ENCODE data around the gene TLN1.

The TLN1 gene

DNA sequence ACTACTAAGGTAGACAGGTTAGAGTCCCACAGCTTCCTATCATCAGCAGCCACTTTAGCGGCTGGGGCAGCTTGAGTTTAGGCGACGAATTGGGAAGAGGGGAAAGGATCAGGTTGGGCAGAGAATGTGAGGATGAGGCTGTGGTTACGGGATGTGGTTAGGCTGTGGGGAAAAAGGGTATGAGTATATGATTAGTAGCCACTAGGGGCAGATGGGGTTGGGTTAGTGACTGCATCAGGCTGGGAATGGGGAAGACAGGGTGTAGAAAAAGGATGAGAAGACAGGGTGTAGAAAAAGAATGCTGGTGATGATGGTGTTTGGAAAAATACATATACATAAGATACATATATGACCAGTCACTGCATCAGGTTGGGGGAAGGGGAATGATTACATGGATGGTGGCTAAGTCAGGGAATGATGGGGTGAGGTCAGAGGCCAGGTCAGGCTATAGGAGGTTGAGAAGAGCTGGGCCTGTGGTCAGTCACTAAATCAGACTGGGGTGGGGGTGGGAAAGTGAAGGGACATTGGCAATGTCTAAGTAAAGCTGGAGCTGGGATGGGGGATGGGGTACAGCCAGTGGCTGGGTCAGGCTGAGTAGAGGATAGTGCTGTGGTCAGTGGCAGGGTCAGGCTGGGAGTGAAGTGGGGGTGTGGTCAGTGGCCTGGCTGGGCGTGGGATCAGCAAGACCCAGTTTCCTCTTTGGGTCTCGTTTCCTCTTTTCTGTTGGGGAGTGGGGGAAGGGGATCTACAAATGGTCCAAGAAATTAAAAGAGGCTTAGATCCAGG lies 2.1 kb downstream of the TLN1 start:
- no peak for DNase-seq (ENCODE audit: low read depth in 2 of 2)

DNA sequence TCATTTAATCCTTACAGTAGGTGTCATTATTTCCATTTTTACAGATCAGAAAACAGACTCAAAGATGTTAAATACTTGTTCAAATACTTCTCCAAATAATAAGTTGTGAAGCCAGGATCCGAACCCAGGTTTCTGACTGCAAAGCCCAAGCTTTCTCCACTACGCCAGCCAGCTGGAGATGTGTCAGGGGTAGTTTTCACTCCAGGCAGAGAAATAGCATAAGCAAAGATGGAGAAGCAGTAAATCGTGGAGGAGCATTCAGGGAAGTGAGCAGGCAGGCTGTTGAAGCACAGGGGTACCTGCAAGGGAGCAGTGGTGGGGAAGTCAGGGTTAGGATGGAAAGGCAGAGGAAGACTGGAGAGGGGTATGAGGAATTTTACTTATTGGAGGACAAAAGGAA lies 2.9 kb downstream of the TLN1 start:
- no peak for DNase-seq (ENCODE audit: low read depth in 2 of 2)

DNA sequence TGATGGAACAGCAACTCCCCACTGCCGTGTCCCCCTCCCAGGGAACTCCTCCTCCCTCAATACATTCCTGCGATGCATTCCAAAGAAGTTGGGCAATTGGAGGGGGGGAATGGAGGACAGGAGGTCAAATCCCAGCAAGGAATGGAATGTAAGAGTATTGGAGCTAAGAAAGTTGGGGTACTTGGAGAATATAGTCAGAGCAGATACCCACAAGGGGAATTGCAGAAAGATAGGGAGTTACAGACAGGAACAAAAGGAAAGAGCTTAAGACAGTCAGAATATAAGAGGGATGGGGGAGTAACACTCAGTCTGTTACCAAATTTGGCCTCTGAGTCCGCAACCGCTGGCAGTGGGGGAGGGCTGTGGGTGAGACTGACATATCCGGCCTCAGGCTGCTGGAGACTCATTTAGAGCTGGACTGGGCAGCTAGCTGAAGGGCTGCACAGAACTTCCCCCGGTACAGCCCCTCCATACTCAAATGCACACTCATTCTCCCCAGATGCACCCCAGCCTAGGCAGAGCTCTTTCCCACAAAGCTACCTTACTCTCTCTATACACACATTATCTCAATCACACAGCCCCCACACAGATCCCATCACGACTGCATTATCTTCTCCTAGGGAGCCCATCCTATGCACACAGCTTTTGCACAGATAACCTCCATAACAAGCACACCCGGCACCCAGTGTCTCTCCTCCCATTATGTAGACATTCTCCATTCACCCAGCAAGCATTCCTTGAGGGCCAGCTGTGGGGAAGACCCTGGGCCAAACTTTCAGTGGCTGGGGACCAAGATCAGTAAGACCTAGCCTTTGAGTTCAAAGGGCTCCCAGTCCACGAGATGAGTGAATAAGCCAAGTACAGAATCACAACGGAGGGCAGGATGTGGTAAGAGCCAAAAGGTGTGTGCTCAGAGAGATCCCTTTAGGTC lies 3.7 kb downstream of the TLN1 start:
- DNase-seq (ENCODE audit: low read depth in 2 of 2) = peak in 1 of 2 donors; percentile 24

DNA sequence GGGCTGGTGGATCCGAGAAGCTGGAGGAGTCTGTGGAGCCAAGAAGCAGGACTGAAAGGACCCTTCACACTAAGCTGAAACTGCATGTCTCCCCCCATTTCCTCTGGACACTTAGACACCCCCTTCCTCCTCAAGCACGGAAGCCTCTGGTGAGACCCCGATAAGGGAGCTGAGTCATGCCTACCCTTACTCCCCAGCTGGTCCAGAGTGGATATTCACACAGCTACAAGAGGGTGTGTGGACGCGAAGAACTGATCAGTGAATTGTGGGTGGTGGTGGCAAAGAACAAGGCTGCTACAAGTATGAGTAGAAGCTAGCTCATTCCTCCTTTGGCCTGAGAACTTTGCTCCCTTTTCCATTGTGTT lies 4.3 kb downstream of the TLN1 start:
- no peak for DNase-seq (ENCODE audit: low read depth in 2 of 2)

DNA sequence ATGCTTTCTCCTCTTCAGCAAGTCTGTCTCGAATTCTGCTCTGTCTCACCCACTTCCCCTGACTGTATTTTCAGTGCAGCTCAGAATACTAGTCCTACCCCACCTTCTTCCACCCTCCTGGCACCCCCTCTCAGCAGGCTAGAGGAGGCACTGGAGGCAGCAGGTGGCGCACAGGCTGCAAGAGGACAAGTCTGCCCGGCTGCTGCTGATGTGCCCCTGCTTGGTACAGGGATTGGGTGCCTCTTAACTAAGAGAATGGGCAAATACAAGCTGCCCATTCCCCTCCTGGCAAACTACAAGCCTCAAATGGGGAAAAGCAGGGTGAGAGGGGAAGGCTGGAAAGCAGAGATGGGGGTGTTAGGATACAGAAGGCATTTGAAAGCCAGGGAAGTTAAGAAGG lies 5.1 kb downstream of the TLN1 start:
- no peak for DNase-seq (ENCODE audit: low read depth in 2 of 2)

DNA sequence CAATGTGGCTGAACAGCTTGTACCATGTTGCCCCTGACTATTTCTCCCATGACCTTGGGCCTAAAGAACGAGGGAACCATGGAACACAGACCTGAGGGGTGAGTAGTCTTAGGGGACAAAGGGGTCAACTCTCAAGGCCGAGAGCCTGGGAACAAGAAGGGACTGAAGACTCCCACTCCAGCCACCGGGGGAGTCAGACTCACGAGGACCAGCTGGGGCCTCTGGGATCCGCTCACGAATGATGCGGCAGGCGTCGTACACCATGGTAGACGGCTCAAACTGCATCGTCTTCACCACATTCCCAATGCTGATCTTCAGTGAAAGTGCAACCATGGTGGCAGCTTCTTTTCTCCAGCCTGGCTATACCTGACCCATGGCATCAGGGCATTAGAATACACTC lies 6.6 kb downstream of the TLN1 start:
- DNase-seq (ENCODE audit: low read depth in 2 of 2) = no peak

DNA sequence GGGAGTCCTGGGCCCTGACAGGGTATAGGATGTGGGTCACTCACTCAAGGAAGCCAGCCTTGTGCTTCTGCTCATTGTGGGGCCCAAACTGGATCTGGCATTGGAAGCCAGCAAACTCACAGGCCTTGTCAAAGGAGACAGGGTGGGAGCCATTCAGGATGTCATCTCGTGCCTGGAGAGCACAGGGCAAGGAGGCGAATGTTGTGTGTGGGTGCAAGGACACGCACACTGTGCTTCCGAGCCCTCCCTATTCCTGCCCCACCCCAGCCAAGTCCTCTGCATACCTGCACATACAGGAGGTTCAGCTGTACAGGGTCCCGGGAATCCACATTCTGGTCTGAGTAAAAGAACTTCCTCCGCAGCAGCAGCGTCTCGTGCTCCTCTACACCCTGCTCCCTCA lies 8.1 kb downstream of the TLN1 start:
- no peak for DNase-seq (ENCODE audit: low read depth in 2 of 2)

DNA sequence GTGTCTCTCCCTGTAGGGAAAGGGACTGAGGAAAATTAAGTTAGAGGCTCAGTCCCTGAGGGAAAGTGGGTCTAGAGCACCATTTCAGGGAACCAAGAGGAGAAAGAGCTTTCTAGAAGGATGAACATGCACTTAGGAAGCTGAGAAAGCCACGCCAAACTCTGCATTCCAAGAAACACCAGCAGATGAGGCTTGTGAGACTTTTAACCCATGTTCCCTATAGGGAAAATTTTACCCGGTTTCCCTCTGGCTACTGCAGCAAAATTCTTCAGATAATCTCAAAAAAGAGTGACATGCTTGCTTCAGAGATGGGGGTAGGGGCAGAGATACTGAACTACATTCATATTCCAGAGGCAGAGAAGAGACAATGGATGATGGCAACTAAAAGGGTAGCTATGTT lies 8.6 kb downstream of the TLN1 start:
- no peak for DNase-seq (ENCODE audit: low read depth in 2 of 2)

DNA sequence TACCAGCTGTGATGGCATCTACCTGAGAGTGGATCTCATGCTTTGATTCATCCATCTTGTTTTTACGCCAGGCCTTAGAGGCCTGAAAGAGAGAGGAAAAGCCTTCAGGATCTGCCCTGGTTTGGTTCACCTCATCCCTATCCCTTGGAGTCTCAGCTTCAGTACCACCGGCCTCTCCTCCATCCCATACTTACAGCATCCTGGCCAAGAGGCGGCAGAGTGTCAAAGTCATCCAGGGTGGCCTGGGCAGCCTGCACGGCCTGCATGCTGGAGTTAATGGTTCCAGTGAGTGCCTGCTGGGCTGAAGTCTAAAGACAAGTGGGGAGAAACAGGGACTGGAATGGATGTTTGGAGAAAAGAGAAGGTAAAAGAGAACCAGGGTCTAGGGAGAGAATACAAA lies 12.4 kb downstream of the TLN1 start:
- DNase-seq (ENCODE audit: low read depth in 2 of 2) = no peak

DNA sequence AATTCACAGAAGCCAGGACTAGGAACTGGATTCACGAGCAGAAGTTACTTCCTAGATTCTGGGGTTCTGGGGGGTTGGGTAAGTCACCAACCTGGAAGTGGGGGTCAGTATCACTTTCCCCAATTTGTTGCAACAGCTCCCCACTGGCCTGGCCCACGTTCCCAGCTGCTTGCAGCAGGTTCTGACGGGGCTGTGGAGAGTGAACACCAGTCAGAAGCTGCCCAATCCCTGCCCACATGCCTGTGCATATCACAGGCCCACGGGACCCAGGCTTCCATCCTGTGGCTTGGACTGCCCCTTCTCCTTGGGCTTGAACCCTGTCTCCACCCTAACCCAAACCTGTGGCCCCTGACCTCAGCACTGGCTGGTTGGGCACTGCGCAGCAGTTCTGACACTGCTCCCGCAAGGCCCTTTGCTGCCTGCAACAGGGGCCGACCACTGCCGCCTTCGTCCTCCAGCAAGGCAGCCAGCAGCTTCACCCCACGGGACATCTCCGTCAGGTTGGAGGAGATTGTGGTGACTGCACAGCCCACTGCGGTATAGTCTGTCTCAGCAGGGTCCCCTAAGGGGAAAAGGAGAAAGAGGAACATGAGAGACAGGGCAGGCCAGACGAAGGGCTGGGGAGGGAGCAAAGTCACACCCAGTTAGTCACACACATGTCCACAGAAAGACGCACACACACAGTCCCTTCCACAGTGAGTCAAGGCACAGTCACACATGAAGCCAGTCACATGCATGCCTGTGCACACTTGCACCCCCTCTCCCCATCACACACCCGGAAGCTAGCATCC lies 13.1 kb downstream of the TLN1 start:
- no peak for DNase-seq (ENCODE audit: low read depth in 2 of 2)

DNA sequence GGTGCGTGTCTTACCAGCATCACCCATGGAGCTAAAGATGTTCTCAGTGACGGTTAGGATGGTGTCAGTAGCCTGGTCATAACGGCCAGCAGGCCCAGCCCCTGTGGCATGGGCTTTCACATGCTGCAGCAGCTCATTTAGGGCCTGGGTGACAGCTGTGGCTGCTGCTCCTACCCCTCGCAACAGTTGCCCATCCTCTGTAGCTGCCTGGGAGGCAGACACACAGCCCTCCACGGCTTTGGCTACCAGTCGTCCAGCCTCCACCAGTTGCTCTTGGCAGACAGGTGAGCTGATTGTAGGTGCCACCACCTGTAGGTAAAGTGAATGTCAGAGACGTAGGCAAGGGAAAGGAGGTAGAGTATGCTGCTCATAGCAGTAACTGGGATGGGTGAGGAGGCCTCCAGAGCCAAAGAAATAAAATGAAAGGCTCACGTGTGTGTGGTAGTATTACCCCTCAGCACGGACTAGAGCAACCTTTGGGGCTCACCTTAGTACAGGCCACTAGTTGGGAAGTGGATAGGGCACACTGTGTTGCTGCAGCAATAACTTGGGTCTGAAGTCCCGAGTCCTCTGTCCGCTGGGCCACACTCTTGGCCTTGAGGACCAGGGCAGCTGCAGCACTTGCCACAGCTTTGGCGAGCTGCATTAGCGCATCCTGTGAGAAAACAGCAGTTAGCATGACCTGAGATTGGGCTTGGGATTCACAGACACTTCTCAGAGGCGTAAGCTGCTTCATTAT lies 14.7 kb downstream of the TLN1 start:
- DNase-seq (ENCODE audit: low read depth in 2 of 2) = no peak

DNA sequence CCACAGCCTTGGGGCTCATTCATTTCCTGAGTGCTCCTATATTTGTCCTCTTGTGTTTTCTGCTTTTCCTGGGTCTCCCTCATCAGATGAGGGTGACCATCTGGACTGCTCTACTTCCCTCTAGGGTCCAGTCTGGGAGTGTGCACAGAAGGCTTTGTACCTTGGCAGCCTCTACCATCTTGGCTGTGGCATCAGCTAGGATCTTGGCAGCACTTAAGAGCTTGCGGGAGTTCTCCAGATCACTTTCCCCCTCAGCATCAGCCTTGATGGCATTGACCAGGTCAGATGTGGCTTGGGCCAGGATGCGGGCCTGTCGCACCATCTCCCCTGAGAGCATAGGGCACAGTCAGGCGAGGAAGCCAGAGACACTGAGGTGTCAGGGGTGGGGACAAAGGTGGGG lies 15.8 kb downstream of the TLN1 start:
- DNase-seq (ENCODE audit: low read depth in 2 of 2) = no peak

DNA sequence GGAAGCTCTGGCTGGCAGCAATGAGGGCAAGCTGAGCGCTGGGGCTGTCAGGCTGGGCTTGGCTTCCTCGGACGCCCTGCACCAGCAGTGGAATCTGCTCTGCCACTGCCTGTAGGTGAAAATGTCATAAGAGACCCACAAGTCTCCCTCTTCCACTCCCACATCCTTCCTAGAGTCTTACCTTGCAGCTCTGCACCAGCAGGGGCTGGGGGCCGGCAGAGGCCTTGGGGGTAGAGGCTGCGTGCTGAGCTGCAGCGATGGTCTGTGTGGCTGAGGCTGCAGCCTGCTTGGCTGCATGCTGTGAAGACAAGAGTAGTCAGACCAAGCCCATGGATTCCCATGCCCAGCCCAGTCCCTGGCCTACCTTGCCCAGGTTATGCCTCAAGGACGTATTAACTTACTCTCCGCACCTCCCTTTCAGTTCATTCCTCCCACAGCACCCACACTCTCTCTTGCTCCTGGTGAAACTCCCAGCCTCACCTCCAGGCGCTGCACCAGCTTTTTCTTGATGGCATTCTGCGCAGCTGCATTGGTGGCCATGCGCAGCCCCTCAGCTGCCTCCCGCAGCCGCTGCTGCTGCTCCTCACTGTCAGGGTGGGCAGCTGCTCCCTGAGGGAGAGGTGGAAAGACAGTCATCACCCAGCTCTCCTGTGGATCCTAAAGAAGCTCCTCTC lies 17.3 kb downstream of the TLN1 start:
- DNase-seq (ENCODE audit: low read depth in 2 of 2) = no peak

DNA sequence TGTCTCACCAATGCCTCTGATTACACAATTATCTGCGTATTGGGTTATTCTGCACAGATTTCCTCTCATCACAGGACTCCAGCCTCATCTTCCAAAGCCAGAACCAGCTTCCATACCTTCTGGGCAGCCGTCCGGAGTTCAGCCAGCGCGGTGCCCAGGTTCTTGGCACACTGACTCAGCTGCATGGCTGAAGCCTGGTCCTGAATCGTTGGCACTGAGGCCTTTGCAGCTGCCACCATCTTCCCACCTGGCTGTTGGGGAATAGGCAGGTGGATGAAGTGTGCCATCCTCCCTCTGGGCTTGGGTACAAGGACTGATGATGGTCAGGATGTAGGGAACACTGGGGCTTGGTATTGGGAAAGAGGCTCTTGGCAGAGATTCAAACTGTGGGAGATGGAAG lies 17.9 kb downstream of the TLN1 start:
- no peak for DNase-seq (ENCODE audit: low read depth in 2 of 2)

DNA sequence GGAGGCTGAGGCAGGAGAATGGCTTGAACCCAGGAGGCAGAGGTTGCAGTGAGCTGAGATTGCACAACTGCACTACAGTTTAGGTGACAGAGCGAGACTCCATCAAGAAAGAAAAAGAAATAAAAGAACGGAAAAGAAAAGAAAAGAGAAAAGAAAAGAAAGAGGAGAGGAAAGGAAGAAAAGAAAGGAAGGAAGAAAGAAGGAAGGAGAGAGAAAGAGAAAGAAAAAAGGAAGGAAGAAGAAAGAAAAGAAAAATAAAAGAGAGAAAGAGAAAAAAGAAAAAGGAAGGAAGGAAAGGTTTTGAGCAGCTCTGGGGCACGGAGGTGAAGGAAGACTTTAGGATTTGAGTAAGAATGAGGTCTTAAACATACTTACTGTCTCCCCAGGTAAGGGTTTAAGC lies 18.4 kb downstream of the TLN1 start:
- DNase-seq (ENCODE audit: low read depth in 2 of 2) = no peak

DNA sequence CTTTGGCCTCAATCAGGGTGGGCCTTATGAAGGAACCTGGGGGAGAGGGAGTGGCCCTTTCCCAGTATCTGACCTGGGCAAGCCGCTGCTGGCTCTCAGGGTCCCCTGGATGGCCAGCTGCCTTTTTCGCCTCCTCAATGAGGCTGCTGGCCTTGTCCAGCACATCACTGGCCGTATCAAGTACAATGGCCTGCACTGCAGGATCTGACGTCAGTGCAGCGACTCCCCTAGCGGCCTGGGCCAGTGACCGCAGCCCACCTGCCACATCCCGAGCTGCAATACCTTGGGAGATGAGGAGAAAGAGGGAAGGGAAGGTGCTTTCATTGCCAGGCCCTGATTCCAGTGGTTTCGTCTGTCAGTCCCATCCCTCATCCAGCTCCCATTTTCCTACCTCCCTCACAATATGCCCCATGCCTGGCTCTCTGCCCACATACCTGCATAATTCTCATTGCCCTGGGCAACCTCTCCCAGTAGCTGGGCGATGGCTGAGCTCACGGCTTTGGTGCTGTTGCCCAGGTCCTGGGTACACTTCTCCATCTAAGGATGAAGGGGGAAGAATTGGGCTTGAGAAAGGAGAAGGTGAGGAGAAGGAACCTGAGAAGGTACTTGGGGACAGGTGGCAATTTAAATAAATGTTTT lies 19.1 kb downstream of the TLN1 start:
- DNase-seq (ENCODE audit: low read depth in 2 of 2) = no peak

DNA sequence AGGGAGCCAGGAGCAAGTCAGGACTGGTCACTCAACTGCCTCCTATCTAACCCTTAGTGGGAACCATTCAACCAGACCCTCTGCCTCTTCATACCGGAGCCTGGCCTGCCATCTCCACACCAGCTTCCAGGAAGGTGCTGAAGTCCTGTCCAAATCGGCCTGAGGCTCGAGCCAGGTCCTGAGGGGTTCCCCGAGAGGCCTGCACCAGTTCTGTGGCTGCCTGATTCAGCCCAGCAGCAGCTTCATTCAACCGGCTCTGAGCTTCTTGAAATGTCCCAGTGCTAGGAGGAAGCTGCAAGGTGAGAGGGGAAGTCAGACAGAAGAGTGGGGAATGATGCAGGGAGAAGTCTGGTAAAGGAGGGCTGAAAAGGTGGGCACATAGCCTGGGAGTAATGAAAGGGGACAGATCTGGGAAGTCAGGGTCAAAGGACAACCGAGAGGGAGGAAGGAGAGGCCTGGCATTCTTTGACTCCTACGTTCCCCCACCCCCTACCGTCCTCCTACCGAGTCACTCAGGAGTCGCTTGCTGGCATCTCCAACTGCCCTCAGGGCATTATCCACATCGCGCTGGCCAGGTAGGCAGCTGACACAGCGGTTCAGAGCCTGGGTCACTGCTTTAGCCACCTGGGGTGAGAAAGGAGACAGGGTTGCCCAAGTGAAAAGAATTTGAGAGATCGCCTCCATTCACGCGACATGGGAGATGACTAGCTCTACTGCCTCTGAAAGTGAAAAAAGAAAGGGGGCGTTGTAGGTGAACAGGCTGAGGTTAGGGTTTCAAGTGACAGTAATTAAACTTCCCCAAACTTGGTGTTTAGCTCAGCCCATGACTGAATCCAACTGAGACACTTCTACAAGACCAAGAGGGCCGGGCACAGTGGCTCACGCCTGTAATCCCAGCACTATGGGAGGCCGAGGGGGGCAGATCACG lies 20.2 kb downstream of the TLN1 start:
- DNase-seq (ENCODE audit: low read depth in 2 of 2) = no peak

DNA sequence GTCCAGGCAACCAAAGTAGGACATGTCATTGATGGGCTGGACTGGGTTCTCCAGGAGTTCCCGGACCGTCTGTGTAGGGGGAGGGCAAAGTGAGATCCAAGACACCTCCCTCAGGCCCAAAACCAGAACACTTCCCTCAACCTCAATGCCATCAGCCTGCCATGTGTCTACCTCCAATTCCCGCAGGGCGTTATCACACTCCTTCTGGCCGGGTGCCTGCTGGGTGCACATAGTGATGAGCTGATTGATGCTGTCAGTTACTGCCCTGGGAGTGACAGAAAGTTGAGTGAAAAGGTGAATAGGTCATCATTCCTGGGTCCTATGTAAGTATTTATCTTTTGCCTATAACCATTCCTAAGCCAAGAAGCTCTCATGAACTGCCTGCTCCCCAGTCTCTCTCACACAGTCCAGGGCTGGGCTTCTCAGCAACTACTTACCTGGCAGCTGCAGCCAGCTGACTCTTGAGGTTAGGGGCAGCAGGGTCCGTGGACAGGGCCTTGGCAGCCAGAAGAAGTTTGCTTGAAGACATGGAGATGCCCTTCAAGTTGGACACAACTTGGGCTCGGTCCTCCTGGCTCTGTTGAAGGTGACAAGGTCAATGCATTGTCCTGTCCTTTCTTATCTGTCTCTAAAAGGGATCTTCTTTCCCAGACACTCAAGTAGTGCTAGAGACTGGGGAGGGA lies 21.0 kb downstream of the TLN1 start:
- DNase-seq (ENCODE audit: low read depth in 2 of 2) = no peak

DNA sequence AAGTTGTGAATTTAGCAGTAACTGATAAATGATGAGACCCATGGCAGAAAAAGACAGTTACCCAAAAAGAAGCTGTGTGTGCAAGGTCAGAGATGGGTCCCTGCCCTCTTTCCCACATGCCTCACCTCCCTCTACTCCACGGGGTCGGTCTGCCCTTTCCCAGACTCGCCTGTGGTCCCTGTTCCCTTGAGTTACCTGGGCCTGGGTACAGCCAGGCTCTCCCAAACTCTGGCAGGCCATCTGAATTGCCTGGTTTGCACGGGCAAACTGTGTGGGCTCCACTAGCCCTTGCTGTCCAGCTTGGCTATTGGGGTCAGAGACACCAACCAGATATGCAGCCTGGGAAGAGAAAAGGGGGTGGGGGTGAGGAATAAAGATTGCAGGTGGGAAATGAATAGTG lies 23.8 kb downstream of the TLN1 start:
- DNase-seq (ENCODE audit: low read depth in 2 of 2) = no peak
